Hematopoietic multipotent progenitor cell treated with erythropoietin and hydrocortisone succinate and interleukin-3 and kit ligand, for 15 days (in vitro differentiated cells): ENCODE data around the gene ARID1A.

Experiments used
- DNase-seq: peaks from one replicate; pipeline ENCODE4 v3.0.0-alpha.2; 2015; ENCODE audit warnings: low spot score

The ARID1A gene

DNA sequence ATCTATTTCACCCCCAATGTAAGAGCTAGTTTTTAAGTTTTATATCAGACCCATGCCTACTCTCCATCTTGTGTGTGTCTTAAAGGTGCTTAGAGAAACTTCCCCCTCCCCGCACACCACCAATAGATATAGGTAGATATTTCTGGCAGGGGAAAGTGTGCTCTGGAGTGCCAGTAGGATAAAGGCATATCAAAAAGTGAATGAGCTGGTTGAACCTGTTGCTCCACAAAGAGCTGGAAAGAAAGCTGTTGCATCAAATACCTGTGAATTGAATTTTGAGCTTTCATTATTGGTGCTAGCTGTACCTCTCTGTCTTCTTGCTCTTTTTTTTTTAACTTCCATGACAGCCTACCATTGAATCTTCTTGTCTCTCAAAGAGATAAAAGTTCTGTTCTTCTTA, 32.8 kb downstream of the ARID1A start:
- DNase-seq = no peak

DNA sequence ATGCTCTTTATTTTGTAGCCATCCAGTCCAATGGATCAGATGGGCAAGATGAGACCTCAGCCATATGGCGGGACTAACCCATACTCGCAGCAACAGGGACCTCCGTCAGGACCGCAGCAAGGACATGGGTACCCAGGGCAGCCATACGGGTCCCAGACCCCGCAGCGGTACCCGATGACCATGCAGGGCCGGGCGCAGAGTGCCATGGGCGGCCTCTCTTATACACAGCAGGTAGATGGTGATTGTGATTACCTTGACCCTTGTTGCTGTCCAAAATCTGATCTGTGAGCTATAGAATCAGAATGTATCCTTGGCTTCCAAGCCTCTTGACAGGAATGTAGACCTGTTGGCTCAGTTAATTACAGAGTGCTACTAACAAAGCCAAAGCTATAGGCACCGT, 33.8 kb downstream of the ARID1A start:
- no peak for DNase-seq

DNA sequence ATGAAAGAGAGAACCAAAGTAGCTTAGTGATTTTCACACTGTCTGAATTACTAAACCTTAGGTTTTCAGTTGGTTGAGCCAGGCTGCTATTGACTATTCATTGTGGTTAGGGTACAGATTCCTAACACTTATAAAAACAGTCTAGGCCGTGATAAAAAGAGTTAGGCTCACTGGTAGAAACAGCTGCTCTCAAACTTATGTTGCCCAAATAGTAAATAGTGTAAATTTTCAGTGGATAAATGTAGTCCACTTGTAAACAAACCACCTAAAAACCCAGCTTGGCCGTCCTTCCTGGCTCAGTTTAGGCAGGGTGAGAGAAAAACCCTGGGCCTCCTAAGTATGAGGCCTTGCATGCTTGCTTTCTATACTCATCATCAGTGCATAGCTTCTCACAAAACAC, 34.9 kb downstream of the ARID1A start:
- no peak for DNase-seq

GRCh38 chr1:26731233-26731902, 35.6 kb downstream of the ARID1A start:
- no peak for DNase-seq

GRCh38 chr1:26733392-26733791, 37.6 kb downstream of the ARID1A start:
- DNase-seq = no peak

DNA sequence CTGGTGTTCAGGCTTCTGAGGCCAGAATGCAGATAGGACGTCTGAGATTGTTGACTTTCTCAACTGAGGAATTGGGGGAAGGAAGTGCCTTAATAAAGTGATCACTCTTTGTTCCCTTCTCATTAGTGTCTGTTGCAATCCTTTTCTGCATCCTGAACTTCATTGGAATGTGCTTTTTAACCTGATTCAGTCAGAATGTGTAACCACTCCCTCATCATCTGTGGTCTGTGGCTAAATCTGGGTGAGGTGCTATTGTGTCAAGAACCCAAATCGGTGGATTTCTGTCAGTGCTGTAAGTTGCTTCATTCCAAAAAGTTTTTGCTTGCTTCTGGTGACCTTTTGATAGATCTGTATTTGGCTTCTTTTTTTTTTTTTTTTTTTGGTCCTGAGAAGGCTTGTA, 38.2 kb downstream of the ARID1A start:
- no peak for DNase-seq

DNA sequence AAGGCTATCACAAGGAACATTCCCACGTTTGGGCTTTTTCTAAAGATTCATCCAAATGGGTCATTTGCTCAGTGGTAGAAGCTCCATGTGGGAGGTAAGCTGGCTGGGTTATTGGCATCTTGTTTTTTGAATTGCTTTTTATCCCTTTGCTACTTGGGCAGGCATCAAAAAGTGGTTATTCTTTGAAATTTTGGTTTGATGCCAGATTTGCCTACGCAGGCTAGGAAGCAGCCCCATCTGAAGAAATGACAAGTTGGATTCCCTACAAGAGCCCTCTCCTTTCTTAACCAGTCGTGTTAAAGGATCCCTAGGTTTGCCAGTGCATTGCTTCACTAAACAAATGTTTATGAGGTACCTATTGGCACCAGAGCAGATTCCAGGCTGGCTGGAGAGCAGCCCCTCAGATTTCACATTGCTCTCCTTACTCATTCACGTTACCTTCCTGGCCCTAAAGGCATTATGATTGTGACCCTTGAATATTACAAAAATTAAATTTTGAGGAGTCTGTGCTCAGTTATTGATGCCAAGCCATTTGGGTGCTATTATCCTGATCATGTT, 38.8 kb downstream of the ARID1A start:
- DNase-seq = no peak

DNA sequence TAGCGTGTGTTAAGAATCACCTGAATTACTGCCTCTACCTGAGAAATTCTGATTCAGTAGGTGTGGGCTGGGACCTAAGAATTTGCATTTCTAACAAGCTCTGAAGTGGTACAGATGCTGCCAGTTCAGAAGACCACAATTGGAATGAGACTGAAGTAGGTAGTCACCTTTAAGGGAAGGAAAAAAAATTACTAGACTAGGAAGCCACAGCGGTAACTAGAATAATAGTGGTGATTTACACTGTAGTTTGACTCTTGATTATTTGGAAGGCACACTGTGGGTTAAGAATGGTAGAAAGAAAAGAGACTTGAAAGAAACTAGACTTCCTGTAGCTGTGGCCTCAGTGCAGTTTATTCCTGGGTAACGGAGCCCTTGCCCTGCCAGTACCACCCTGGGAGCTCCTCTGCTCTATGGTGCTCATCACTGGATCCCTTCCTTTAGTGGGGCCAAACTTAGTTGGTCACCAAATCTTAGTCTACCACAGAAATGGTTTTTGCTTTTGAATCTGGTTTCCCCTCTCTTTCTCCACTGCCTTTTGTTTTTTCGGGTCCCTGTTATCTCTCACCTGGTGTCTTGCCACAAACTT, 43.6 kb downstream of the ARID1A start:
- DNase-seq = no peak

DNA sequence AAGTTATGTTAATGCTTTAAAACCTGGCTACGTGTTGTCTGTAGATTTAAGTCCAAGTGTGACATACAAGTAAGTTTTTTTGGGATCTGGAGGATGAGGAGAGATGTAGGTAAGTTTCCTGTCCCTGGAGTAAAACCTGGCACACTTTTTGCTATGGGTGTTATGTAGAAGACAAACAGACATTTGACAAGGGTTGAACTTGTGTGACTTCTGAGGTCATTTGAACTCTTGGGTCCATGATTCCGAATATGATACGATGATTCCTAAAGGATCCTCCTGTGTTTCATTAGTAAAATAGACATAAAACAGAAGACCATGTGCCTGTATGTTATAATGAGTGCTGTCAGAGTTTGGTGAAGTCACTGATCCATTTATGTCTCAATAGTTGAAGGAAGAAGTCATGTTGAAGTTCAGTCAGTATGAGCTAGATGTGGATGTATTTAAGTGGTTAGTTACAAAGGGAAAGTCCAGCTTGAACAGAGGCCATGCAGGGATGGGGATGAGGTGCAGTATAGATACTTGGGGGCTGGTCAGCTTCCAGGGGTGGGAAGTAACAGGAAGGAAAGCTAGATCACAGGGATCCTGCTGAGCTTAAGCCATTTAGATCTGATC, 44.3 kb downstream of the ARID1A start:
- no peak for DNase-seq

GRCh38 chr1:26740952-26741351, 45.1 kb downstream of the ARID1A start:
- no peak for DNase-seq

- no peak for DNase-seq
Measured at GRCh38 chr1:26743426-26744059, 47.7 kb downstream of the ARID1A start.

DNA sequence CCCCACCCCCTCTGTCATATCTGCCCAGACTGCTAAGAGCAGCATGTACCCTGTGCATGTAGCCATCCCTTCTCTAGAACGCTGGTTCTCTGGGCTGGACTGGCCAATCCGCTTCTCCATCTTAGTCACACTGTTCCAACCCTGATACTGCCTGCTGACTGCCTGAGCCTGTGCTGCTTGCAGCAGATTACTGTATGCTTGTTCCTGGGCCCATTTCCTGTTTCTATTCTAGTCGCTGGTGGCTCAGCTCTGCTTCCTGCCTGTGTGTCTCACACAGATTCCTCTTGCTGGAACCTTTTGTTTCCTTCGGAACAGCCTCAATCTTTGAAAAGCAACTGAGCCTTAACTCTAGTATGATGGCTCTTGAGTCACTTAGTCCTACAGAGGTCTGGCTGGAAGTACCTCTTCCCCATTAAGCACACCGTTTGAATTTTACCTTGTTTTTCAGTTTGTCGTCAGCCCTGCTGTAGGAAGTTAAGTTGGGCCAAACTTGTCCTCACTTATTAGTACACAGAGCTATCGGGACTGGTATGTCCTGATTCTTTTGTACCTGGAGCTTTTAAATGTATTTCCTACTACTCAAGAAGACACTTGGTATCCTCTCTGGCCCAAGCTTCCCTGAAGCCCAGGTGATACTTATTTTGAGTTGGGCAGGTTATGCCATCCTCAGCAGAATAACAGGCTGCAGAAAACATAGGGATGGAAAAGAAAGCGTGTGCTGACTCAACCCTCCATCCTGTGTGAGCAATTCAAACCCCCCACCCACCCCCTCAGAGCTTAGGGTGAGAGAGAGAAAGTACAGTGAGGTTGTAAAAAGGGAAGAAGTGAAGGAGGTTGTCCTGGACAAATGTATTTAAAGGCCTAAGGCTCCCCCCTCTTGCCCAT, 48.5 kb downstream of the ARID1A start:
- DNase-seq = peak; percentile 73

DNA sequence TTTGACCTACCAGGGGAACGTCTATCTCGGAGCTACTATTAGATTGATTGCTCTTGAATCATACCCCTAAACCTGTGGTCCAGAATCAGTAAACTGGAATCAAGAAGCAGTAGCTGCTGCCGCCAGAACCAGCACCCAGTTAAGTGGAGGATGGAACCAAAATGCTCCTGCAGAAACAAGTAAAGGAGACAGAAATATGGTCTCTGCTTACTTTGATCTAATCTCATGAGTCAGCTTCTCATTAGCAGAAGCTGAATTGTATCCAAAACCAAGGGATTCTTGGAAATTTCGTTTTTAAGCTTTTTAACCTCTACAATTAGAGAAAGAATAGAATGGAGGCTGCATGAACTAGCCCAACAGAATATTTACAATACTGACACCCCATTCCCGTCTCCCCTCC, 49.4 kb downstream of the ARID1A start:
- DNase-seq = no peak

DNA sequence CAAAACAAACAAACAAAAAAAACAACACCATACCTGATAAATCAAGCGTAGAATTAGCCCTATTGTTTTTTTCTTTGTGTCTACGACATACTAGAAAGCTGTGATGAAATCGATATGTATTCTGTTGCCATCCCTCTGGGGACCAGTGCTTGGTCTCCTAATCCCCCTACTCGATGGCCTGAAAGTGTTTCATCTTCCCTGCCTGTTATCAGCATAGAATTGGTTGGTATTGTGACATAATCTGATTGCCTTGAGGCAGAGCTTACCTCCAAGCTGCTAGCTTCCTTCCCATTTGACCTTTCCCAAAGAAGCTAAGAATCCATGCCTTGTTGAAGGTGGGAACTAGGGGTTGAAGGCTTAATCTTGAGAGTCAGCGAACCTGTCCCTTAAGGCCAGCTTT, 51.2 kb downstream of the ARID1A start:
- no peak for DNase-seq

DNA sequence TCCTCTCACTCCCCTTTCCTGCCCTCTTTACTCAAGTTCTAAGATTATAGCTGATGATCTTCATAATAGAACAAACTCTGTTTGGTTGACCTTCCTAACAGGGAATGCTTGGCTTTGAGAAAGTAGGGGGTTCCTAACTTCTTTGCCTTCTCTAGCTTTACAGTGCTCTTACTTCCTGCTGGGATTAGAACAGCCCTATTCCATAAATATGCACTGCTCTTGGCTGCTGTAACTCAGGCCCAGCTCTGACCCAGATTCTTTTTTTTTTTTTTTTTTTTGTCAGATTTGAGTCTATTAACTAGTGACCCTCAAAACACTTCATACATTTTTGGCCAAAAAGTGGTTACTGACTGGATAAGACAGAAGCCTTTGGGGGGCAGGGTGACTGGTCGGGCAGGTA, 52.5 kb downstream of the ARID1A start:
- DNase-seq = no peak

DNA sequence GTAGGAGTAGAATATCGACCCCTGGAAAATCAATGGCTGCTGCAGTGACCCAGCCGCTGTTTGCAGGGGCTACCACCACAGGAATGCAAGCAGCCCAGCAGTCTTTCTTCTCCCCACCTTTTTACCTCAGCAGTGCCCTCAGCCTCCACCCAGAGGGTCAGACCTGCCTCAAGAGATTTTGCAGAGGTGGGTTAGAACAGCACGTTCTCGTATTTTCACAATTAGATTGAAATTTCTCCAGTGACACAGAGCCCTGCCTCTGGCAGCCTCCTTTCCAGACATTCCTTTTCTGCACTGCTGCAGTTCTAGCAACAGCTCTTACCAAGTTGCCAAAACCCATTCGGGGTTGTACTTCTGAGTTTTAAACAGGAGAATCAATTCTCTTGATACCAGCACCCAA, 53.6 kb downstream of the ARID1A start:
- DNase-seq = no peak

- DNase-seq = peak; percentile 35
Measured at GRCh38 chr1:26750428-26750827, 54.6 kb downstream of the ARID1A start.

- DNase-seq = no peak
Measured at GRCh38 chr1:26752519-26752918, 56.7 kb downstream of the ARID1A start.

GRCh38 chr1:26754086-26754874, 58.5 kb downstream of the ARID1A start:
- DNase-seq = no peak

DNA sequence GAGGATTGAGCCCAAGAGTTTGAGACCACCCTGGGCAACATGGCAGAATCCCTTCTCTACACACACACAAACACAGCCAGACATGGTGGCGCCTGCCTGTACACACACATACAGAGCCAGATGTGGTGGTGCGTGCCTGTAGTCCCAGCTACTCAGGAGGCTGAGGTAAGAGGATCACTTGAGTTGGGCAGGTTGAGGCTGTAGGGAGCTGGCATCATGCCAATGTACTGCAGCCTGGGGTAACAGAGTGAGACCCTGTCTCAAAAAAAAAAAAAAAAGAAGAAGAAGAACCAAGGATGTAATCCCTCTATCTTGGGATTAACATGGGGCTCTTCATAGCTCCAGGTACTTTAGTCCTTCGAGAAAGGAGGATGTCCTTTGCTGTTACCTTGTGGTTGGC, 62.5 kb downstream of the ARID1A start:
- no peak for DNase-seq

GRCh38 chr1:26759531-26759930, 63.7 kb downstream of the ARID1A start:
- no peak for DNase-seq
